HG03442 (cell line): Measurements from ENCODE around the gene SUMF1.

Experiments used
- ATAC-seq: cut with Tn5 transposase; IDR thresholded peaks from one replicate; pipeline ENCODE4 v1.9.1; 2021; ENCODE audit warnings: mild to moderate bottlenecking, moderate library complexity; ENCODE audit not compliant: unreplicated experiment

Gene SUMF1

GRCh38 chr3:4466741-4467521, at the start of gene SUMF1:
Gene SUMF1 (minus strand): TSS chr3:4467269. CDS start chr3:4467245, 24 bp downstream.
- ATAC-seq, result peak; percentile 100

- no peak for ATAC-seq
Observed at GRCh38 chr3:4515916-4516579, 49.0 kb upstream of the SUMF1 start.

- ATAC-seq, result no peak
Observed at GRCh38 chr3:4514916-4515315, 47.8 kb upstream of the SUMF1 start.

- no peak for ATAC-seq
Observed at GRCh38 chr3:4514321-4514720, 47.3 kb upstream of the SUMF1 start.

GRCh38 chr3:4512895-4513616, 46.0 kb upstream of the SUMF1 start:
- ATAC-seq, result no peak

GRCh38 chr3:4511491-4512262, 44.6 kb upstream of the SUMF1 start:
- no peak for ATAC-seq

GRCh38 chr3:4509983-4510755, 43.1 kb upstream of the SUMF1 start:
- no peak for ATAC-seq

- no peak for ATAC-seq
Observed at GRCh38 chr3:4509043-4509442, 42.0 kb upstream of the SUMF1 start.

- ATAC-seq, result peak; percentile 72
Observed at GRCh38 chr3:4508048-4508981, 41.2 kb upstream of the SUMF1 start.

- ATAC-seq, result peak; percentile 35
Observed at GRCh38 chr3:4507024-4507596, 40.0 kb upstream of the SUMF1 start.

- ATAC-seq, result no peak
Observed at GRCh38 chr3:4506559-4507023, 39.5 kb upstream of the SUMF1 start.

GRCh38 chr3:4505688-4506558, 38.9 kb upstream of the SUMF1 start:
- ATAC-seq, result no peak

GRCh38 chr3:4504340-4505261, 37.5 kb upstream of the SUMF1 start:
- ATAC-seq, result no peak

GRCh38 chr3:4503050-4503449, 36.0 kb upstream of the SUMF1 start:
- peak; percentile 51 for ATAC-seq

GRCh38 chr3:4501927-4502326, 34.9 kb upstream of the SUMF1 start:
- ATAC-seq, result no peak

- no peak for ATAC-seq
Observed at GRCh38 chr3:4501437-4501836, 34.4 kb upstream of the SUMF1 start.

GRCh38 chr3:4498446-4498845, 31.4 kb upstream of the SUMF1 start:
- no peak for ATAC-seq
